ENCODE measurements around the gene SLC4A1.

GRCh38 chr17:44247440-44247841, 20.5 kb downstream of the SLC4A1 start:
- no peak for TF ChIP-seq TAF1 (conservative IDR thresholded peaks at IDR 0.05)
- TF ChIP-seq CTCF (IDR thresholded peaks at IDR 0.05; ENCODE audit: low read depth, low read length, missing input control): no peak
- no peak for TF ChIP-seq MAX (IDR thresholded peaks at IDR 0.05)
- TF ChIP-seq YY1 (IDR thresholded peaks at IDR 0.05): no peak
- TF ChIP-seq SP1 (IDR thresholded peaks at IDR 0.05): peak; percentile 72
- peak; percentile 18 for TF ChIP-seq REST (IDR thresholded peaks at IDR 0.05)
- no peak for TF ChIP-seq ATF3 (IDR thresholded peaks at IDR 0.05)
- no peak for TF ChIP-seq GABPA (IDR thresholded peaks at IDR 0.05 in 1 of 2, conservative IDR thresholded peaks at IDR 0.05 in 1 of 2)
- peak in 1 of 2 donors; percentile 34 for TF ChIP-seq RAD21 (IDR thresholded peaks at IDR 0.05)

Measured in liver (tissue), 3 donors.